Sigmoid colon (tissue), 7 donors: ENCODE measurements around the gene RAX2. TPM values are rescaled to one million over a fixed set of nuclear protein-coding genes. Genes with fewer than 3 reads are reported as not detected.

Experiments
- DNase-seq: peaks from one replicate; pipeline ENCODE4 v3.0.0-alpha.2; 2019
- H3K27ac ChIP-seq, 4 donors: fragments of 200-600 bp; sonication (generic); one replicate each; pipeline ENCODE4 v1.5.1; 2016 to 2019; ENCODE audit warnings: mild to moderate bottlenecking in 1 of 4
- H3K27me3 ChIP-seq, 3 donors: fragments of 200-600 bp; sonication (generic); one replicate each; pipeline ENCODE4 v1.5.1; 2019; ENCODE audit warnings: mild to moderate bottlenecking in 1 of 3
- H3K36me3 ChIP-seq, 4 donors: fragments of 200-600 bp; sonication (generic); one replicate each; pipeline ENCODE4 v1.5.1; 2016 to 2019
- H3K4me1 ChIP-seq, 4 donors: fragments of 200-600 bp; sonication (generic); one replicate each; pipeline ENCODE4 v1.5.1; 2017 to 2019
- H3K4me3 ChIP-seq, 4 donors: fragments of 200-600 bp; sonication (generic); one replicate each; pipeline ENCODE4 v1.5.1; 2017 to 2019; ENCODE audit warnings: mild to moderate bottlenecking in 2 of 4, moderate library complexity in 1 of 4
- H3K9me3 ChIP-seq, 4 donors: fragments of 200-600 bp in 3 of 4; sonication (generic) in 3 of 4; one replicate each; pipeline versions ENCODE4 v1.5.1 to v1.6.1; 2013 to 2019
- CTCF ChIP-seq, 4 experiments: fragments of 450-650 bp in 3 of 4; fragments of 200-600 bp in 1 of 4; IDR thresholded peaks; one replicate each; pipeline ENCODE4 v1.5.1; 2016 to 2019; ENCODE audit warnings: antibody characterized with exemption in 4 of 4, mild to moderate bottlenecking in 3 of 4, moderate library complexity in 2 of 4
- EP300 ChIP-seq, 4 donors: sonication (generic); formaldehyde crosslinking; IDR thresholded peaks; one replicate each; pipeline ENCODE4 v1.6.1; 2017; ENCODE audit warnings: antibody characterized with exemption in 4 of 4
- POLR2A ChIP-seq, 2 donors: fragments of 450-650 bp; IDR thresholded peaks; one replicate each; pipeline ENCODE4 v1.6.1; 2016; ENCODE audit warnings: antibody characterized with exemption in 2 of 2, mild to moderate bottlenecking in 2 of 2, moderate library complexity in 2 of 2
- POLR2AphosphoS5 ChIP-seq, 4 donors: sonication (generic); formaldehyde crosslinking; IDR thresholded peaks; one replicate each; pipeline ENCODE4 v1.6.1; 2017; ENCODE audit warnings: antibody characterized with exemption in 4 of 4
- WGBS, 2 donors: extraction: QIAGEN DNeasy Blood & Tissue Kit; methylation state at CpG; one replicate each; pipeline ENCODE4 v1.1.7; 2013; 5-methylcytosine and 5-hydroxymethylcytosine counted together
- intact Hi-C: fragments of 100-400 bp; cut with DNase I; formaldehyde crosslinking; loops from one replicate; pipeline ENCODE4 v1.15.1; 2023
- polyA plus RNA-seq, 3 donors: library from polyadenylated mRNA; stranded (reverse); fragments of 200-250 nt; gene quantifications; one replicate each; pipeline ENCODE4 v1.2.3, GENCODE V29; 2013
- total RNA-seq, 4 donors: library from RNA; depleted of rRNA; stranded (reverse); fragments of >200 nt; gene quantifications; one replicate each; pipeline ENCODE4 v1.1.0, GENCODE V29; 2016
- donor health status: healthy with polysubstance abuse.
- donor health status: Bipolar disorder and iron deficiency.
- donor health status: healthy.

The RAX2 gene
- total and polyA plus RNA-seq, 7 donors, result not detected

- Histone ChIP-seq H3K27me3 (peaks cover 0 to 11% (median 0%) of the 10 kb centered on the region in 3 donors), H3K4me3 (no peak overlapping the region), H3K9me3 (no peaks in the 10 kb centered on the region), H3K4me1 (no peaks in the 10 kb centered on the region), H3K27ac (no peak overlapping the region), H3K36me3 (no peaks in the 10 kb centered on the region)
- no peak for TF ChIP-seq POLR2AphosphoS5 (IDR thresholded peaks at IDR 0.05)
- no peak for TF ChIP-seq EP300 (IDR thresholded peaks at IDR 0.05)
- no peak for TF ChIP-seq CTCF (IDR thresholded peaks at IDR 0.05)
- TF ChIP-seq POLR2A (IDR thresholded peaks at IDR 0.05), result no peak
- intact Hi-C loops, result no loop called here
- no peak for DNase-seq
- 78 to 81% methylated on average over 38 of the region's 38 CpGs for WGBS, 2 donors
These were observed 38.8 kb upstream of the RAX2 start for GRCh38 chr19:3810708-3811355.

- WGBS, 2 donors, result 69 to 78% methylated on average over 26 of the region's 26 CpGs
- H3K27ac ChIP-seq, result no peak overlapping the region
- H3K27me3 ChIP-seq, result peaks cover 0 to 11% (median 0%) of the 10 kb centered on the region in 3 donors
- no peaks in the 10 kb centered on the region for H3K4me1 ChIP-seq
- H3K9me3 ChIP-seq, result no peaks in the 10 kb centered on the region
- no peaks in the 10 kb centered on the region for H3K36me3 ChIP-seq
- intact Hi-C loops, result no loop called here
- TF ChIP-seq POLR2A (IDR thresholded peaks at IDR 0.05), result no peak
- TF ChIP-seq POLR2AphosphoS5 (IDR thresholded peaks at IDR 0.05), result no peak
- no peak overlapping the region for H3K4me3 ChIP-seq
- DNase-seq, result no peak
These were observed 38.1 kb upstream of the RAX2 start for GRCh38 chr19:3809881-3810707.

GRCh38 chr19:3808420-3809143 is 36.6 kb upstream of the RAX2 start:
- Histone ChIP-seq H3K27me3 (peaks cover 0 to 14% (median 3%) of the 10 kb centered on the region in 3 donors), H3K9me3 (no peaks in the 10 kb centered on the region), H3K36me3 (no peaks in the 10 kb centered on the region), H3K27ac (no peak overlapping the region), H3K4me1 (no peaks in the 10 kb centered on the region), H3K4me3 (no peak overlapping the region)
- DNase-seq, result no peak
- no peak for TF ChIP-seq POLR2A (IDR thresholded peaks at IDR 0.05)
- TF ChIP-seq EP300 (IDR thresholded peaks at IDR 0.05), result no peak
- TF ChIP-seq CTCF (IDR thresholded peaks at IDR 0.05), result no peak
- no peak for TF ChIP-seq POLR2AphosphoS5 (IDR thresholded peaks at IDR 0.05)
- WGBS, 2 donors, result 61 to 84% methylated on average over 33 of the region's 33 CpGs
- intact Hi-C loops, result no loop called here

GRCh38 chr19:3807574-3808354 is 35.7 kb upstream of the RAX2 start:
- Histone ChIP-seq H3K4me3 (no peak overlapping the region), H3K27ac (no peak overlapping the region), H3K27me3 (peaks cover 0 to 16% (median 10%) of the 10 kb centered on the region in 3 donors), H3K36me3 (no peaks in the 10 kb centered on the region), H3K4me1 (no peaks in the 10 kb centered on the region), H3K9me3 (no peaks in the 10 kb centered on the region)
- intact Hi-C loops, result no loop called here
- DNase-seq, result no peak
- 93 to 97% methylated on average over 35 of the region's 35 CpGs for WGBS, 2 donors
- TF ChIP-seq CTCF (IDR thresholded peaks at IDR 0.05), result no peak
- no peak for TF ChIP-seq EP300 (IDR thresholded peaks at IDR 0.05)
- no peak for TF ChIP-seq POLR2A (IDR thresholded peaks at IDR 0.05)
- TF ChIP-seq POLR2AphosphoS5 (IDR thresholded peaks at IDR 0.05), result no peak
